ENCODE data around the gene HHAT. TPM values are rescaled to one million over a fixed set of nuclear protein-coding genes. Genes with fewer than 3 reads are reported as not detected.

The HHAT gene
- polyA plus RNA-seq, 2 of the 4 experiments (the other 2 are of a cell fraction) = 3.8 to 4.5 TPM

DNA sequence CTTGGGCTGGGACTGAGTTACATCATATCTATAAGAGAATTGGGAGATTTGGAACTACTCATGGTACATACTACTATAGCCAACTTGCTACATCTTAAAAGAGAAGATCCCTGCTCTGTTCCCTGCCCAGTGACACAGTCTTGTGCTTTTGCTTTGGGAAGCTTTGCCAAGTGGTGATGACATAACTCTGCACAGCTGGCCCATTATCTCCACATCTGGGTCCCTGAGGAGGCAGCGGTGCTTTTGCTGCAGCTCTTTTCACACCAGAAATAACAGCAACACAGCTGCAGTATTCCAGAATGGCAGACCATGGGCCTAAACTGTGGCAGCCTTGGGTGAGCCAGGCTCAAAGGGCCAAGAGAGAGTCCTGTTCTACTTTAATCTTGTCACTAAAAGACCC lies 296.0 kb downstream of the HHAT start:
- no peak overlapping the region for H3K27ac ChIP-seq
- ChIA-PET POLR2A (no interaction called here), CTCF (no interaction called here)
- no peak for FAIRE-seq
- no peak for DNase-seq (ENCODE audit: low read depth in 1 of 2, low spot score in 1 of 2)
- H3K4me2 ChIP-seq = no peak overlapping the region
- no peaks in the 10 kb centered on the region for H3K9me3 ChIP-seq
- H3K4me3 ChIP-seq = no peak overlapping the region
- 90% methylated on average over 1 of the region's 1 CpG for WGBS (ENCODE audit: missing lambda C conversion rate)
- H3K4me1 ChIP-seq = peaks cover 11% of the 10 kb centered on the region
- TF ChIP-seq NR3C1 (IDR thresholded peaks at IDR 0.05) (no peak), HMGXB4 (CRISPR knock-in tag; IDR thresholded peaks at IDR 0.05; ENCODE audit: borderline replicate concordance) (no peak), JUNB (IDR thresholded peaks at IDR 0.05) (no peak), MAZ (IDR thresholded peaks at IDR 0.05; ENCODE audit: borderline replicate concordance, low read depth, low read length) (no peak), EP300 (IDR thresholded peaks at IDR 0.05) (no peak), EHMT2 (IDR thresholded peaks at IDR 0.05; ENCODE audit: low read depth) (no peak), RAD21 (conservative IDR thresholded peaks at IDR 0.05 in 1 of 2, IDR thresholded peaks at IDR 0.05 in 1 of 2) (no peak)
- TF ChIP-seq, protein P1, sequence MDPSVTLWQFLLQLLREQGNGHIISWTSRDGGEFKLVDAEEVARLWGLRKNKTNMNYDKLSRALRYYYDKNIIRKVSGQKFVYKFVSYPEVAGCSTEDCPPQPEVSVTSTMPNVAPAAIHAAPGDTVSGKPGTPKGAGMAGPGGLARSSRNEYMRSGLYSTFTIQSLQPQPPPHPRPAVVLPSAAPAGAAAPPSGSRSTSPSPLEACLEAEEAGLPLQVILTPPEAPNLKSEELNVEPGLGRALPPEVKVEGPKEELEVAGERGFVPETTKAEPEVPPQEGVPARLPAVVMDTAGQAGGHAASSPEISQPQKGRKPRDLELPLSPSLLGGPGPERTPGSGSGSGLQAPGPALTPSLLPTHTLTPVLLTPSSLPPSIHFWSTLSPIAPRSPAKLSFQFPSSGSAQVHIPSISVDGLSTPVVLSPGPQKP (IDR thresholded peaks at IDR 0.05; ENCODE audit: low read depth, low read length) = no peak
- no peak for ATAC-seq

DNA sequence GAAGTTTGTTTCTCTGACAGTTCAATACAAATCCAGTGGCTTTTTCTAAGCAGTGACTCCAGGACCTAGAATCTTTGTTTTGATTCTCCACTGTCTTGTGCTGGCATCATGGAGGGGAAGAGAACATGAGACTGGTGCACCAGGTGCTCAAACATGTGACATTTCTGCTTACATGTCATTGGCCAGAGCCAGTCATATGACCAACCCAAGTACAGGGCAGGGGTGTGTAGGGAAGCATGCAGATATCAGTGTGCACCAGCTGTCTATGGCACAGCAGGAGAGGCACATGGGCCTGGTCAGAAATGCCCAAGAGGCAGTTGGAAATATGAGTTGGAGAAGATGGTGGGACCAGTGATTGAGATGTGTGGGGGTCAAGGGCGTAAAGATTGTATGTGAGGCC lies 297.0 kb downstream of the HHAT start:
- POLR2A ChIA-PET = no interaction called here
- WGBS (ENCODE audit: missing lambda C conversion rate) = 82% methylated on average over 1 of the region's 1 CpG

GRCh38 chr1:210626341-210626740 lies 297.6 kb downstream of the HHAT start:
- CTCF ChIA-PET = interaction anchor here (0.6 kb wide), 2 partner anchors 51 to 452 kb away, joined by 3 read pairs; no protein-coding TSS in a partner anchor
- DNase-seq (ENCODE audit: low read depth in 1 of 2, low spot score in 1 of 2) (no peak), FAIRE-seq (no peak), ATAC-seq (no peak)
- TF ChIP-seq MAFK (IDR thresholded peaks at IDR 0.05; ENCODE audit: partially characterized antibody) (no peak), HES2 (IDR thresholded peaks at IDR 0.05) (no peak), EHMT2 (IDR thresholded peaks at IDR 0.05; ENCODE audit: low read depth) (no peak), HDAC2 (IDR thresholded peaks at IDR 0.05) (no peak), SREBF2 (IDR thresholded peaks at IDR 0.05) (no peak), PHF8 (IDR thresholded peaks at IDR 0.05; ENCODE audit: borderline replicate concordance, low read depth) (no peak), SMC3 (IDR thresholded peaks at IDR 0.05) (no peak), EP300 (IDR thresholded peaks at IDR 0.05) (no peak), ZNF302 (CRISPR knock-in tag; IDR thresholded peaks at IDR 0.05) (no peak), FOSB (CRISPR knock-in tag; IDR thresholded peaks at IDR 0.05) (no peak), CBX2 (IDR thresholded peaks at IDR 0.05; ENCODE audit: borderline replicate concordance, low read depth) (no peak), TFCP2L1 (CRISPR knock-in tag; IDR thresholded peaks at IDR 0.05) (no peak), ZC3H11A (IDR thresholded peaks at IDR 0.05) (no peak), RARB (CRISPR knock-in tag; IDR thresholded peaks at IDR 0.05) (no peak), RNF2 (IDR thresholded peaks at IDR 0.05; ENCODE audit: borderline replicate concordance, low read depth) (no peak), PBX3 (IDR thresholded peaks at IDR 0.05) (no peak)
- TF ChIP-seq, protein P2, sequence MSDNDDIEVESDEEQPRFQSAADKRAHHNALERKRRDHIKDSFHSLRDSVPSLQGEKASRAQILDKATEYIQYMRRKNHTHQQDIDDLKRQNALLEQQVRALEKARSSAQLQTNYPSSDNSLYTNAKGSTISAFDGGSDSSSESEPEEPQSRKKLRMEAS (IDR thresholded peaks at IDR 0.05) = no peak
- TF ChIP-seq, protein P1 (IDR thresholded peaks at IDR 0.05; ENCODE audit: low read depth, low read length) = no peak
- peaks cover 11% of the 10 kb centered on the region for H3K4me1 ChIP-seq
- H3K27ac ChIP-seq = no peak overlapping the region
- POLR2A ChIA-PET = no interaction called here
- H3K4me3 ChIP-seq = no peak overlapping the region
- H3K9me3 ChIP-seq = no peaks in the 10 kb centered on the region
- WGBS (ENCODE audit: missing lambda C conversion rate) = 100% methylated on average over 2 of the region's 2 CpGs
- H3K4me2 ChIP-seq = no peak overlapping the region

More for the DNA sequence above, 297.0 kb downstream of the HHAT start:
- Histone ChIP-seq H3K9me3 (no peaks in the 10 kb centered on the region), H3K4me1 (peaks cover 11% of the 10 kb centered on the region), H3K27ac (no peak overlapping the region), H3K4me3 (no peak overlapping the region), H3K4me2 (no peak overlapping the region)
- no peak for ATAC-seq
- TF ChIP-seq, protein P2 (IDR thresholded peaks at IDR 0.05) = no peak
- no peak for TF ChIP-seq MYC (IDR thresholded peaks at IDR 0.05; ENCODE audit: borderline replicate concordance, low read length)
- no peak for TF ChIP-seq GATA3 (IDR thresholded peaks at IDR 0.05; ENCODE audit: borderline replicate concordance)
- no peak for TF ChIP-seq FOXS1 (CRISPR knock-in tag; IDR thresholded peaks at IDR 0.05)
- TF ChIP-seq MAFK (IDR thresholded peaks at IDR 0.05; ENCODE audit: partially characterized antibody) = no peak
- no peak for DNase-seq (ENCODE audit: low read depth in 1 of 2, low spot score in 1 of 2)
- CTCF ChIA-PET = interaction anchor here (0.6 kb wide), 1 partner anchor 452 kb away, joined by 3 read pairs; no protein-coding TSS in a partner anchor
- FAIRE-seq = no peak
